Liver (tissue), 3 donors: ENCODE measurements around the gene OR3A2.

Source experiments
- CTCF ChIP-seq: fragments of 150-350 bp; IDR thresholded peaks from 2 replicates; pipeline ENCODE4 v1.5.1; 2017; ENCODE audit warnings: improper control_type of control experiment, low read depth, low read length; ENCODE audit not compliant: missing input control
- EGR1 ChIP-seq, 2 donors: IDR thresholded peaks; 2 replicates each; pipeline ENCODE4 v1.6.1; 2016 to 2018; ENCODE audit warnings: antibody characterized with exemption in 2 of 2, low read depth in 2 of 2
- GABPA ChIP-seq, 2 donors: IDR thresholded peaks in 1 of 2; conservative IDR thresholded peaks in 1 of 2; 2 replicates each; pipeline ENCODE4 v1.6.1; 2016; ENCODE audit warnings: antibody characterized with exemption in 2 of 2, mild to moderate bottlenecking in 1 of 2, moderate library complexity in 1 of 2
- JUND ChIP-seq, 2 donors: IDR thresholded peaks; 2 replicates each; pipeline ENCODE4 v1.6.1; 2016; ENCODE audit warnings: antibody characterized with exemption in 2 of 2
- MAX ChIP-seq: IDR thresholded peaks from 2 replicates; pipeline ENCODE4 v1.6.1; 2016; ENCODE audit warnings: antibody characterized with exemption
- RAD21 ChIP-seq, 2 donors: IDR thresholded peaks; 2 replicates each; pipeline ENCODE4 v1.6.1; 2016; ENCODE audit warnings: antibody characterized with exemption in 2 of 2, mild to moderate bottlenecking in 2 of 2
- SP1 ChIP-seq: IDR thresholded peaks from 2 replicates; pipeline ENCODE4 v1.6.1; 2018; ENCODE audit warnings: antibody characterized with exemption, mild to moderate bottlenecking
- TAF1 ChIP-seq: conservative IDR thresholded peaks from 2 replicates; pipeline ENCODE4 v1.6.1; 2016; ENCODE audit warnings: antibody characterized with exemption, mild to moderate bottlenecking
- YY1 ChIP-seq: IDR thresholded peaks from 2 replicates; pipeline ENCODE4 v1.6.1; 2016; ENCODE audit warnings: antibody characterized with exemption, mild to moderate bottlenecking
- ZBTB33 ChIP-seq: IDR thresholded peaks from 2 replicates; pipeline ENCODE4 v1.6.1; 2016; ENCODE audit warnings: antibody characterized with exemption
- donor health status: healthy.
- donor health status: healthy.

- TF ChIP-seq EGR1 (IDR thresholded peaks at IDR 0.05; ENCODE audit: low read depth in 2 of 2) (no peak), CTCF (no peak), SP1 (no peak), RAD21 (IDR thresholded peaks at IDR 0.05) (no peak), YY1 (no peak), JUND (IDR thresholded peaks at IDR 0.05) (no peak), TAF1 (no peak), GABPA (IDR thresholded peaks at IDR 0.05 in 1 of 2, conservative IDR thresholded peaks at IDR 0.05 in 1 of 2) (no peak), MAX (no peak), ZBTB33 (no peak)
Measured at GRCh38 chr17:3415610-3416009, 29.5 kb upstream of the OR3A2 start.
